Stimulated activated CD4-positive, alpha-beta T cell treated with anti-CD3 and anti-CD28 coated beads, Interleukin-4, amount 100 ng/mL, for 24 hours (primary cell): ENCODE measurements around the gene NIFK.
"Not testable (repeated sequence)": the region's sequence is repeated elsewhere in the genome, so short reads cannot be mapped to it uniquely, and the experiment has no call there.

Experiments
- DNase-seq: peaks from one replicate; pipeline ENCODE4 v3.0.0-alpha.2; 2020

NIFK gene

GRCh38 chr2:121736462-121737336 is at the start of gene NIFK:
Gene NIFK, minus strand, starts transcription at chr2:121736875. Its CDS starts 25 bp downstream, at chr2:121736850.
- peak; percentile 100 for DNase-seq

GRCh38 chr2:121783180-121783579 is 46.5 kb upstream of the NIFK start:
- no peak for DNase-seq

GRCh38 chr2:121778741-121779487 is 42.2 kb upstream of the NIFK start:
- no peak for DNase-seq

GRCh38 chr2:121777699-121778058 is 41.0 kb upstream of the NIFK start:
- no peak for DNase-seq

- DNase-seq: no peak
Measured at GRCh38 chr2:121776885-121777698, 40.4 kb upstream of the NIFK start.

- no peak for DNase-seq
Measured at GRCh38 chr2:121776361-121776760, 39.7 kb upstream of the NIFK start.

GRCh38 chr2:121774235-121774634 is 37.6 kb upstream of the NIFK start:
- DNase-seq: no peak

- DNase-seq: no peak
Measured at GRCh38 chr2:121771976-121772742, 35.5 kb upstream of the NIFK start.

- DNase-seq: no peak
Measured at GRCh38 chr2:121768143-121768755, 31.6 kb upstream of the NIFK start.

GRCh38 chr2:121766624-121767023 is 29.9 kb upstream of the NIFK start:
- no peak for DNase-seq

- no peak for DNase-seq
Measured at GRCh38 chr2:121764681-121765228, 28.1 kb upstream of the NIFK start.

- peak; percentile 98 for DNase-seq
Measured at GRCh38 chr2:121755237-121756111, 18.8 kb upstream of the NIFK start, which contains the start of gene TSN. Gene TSN, plus strand, starts transcription at chr2:121755651. Its CDS starts 129 bp downstream, at chr2:121755780.

GRCh38 chr2:121754851-121755236 is 18.2 kb upstream of the NIFK start:
- no peak for DNase-seq

- no peak for DNase-seq
Measured at GRCh38 chr2:121748202-121748601, 11.5 kb upstream of the NIFK start.

- DNase-seq: peak; percentile 15
Measured at GRCh38 chr2:121746071-121746578, 9.4 kb upstream of the NIFK start.

- DNase-seq: no peak
Measured at GRCh38 chr2:121741450-121741849, 4.8 kb upstream of the NIFK start.

GRCh38 chr2:121740973-121741372 is 4.3 kb upstream of the NIFK start:
- no peak for DNase-seq

GRCh38 chr2:121736140-121736461 is 574 bp downstream of the NIFK start:
- no peak for DNase-seq

GRCh38 chr2:121735518-121736074 is 1.1 kb downstream of the NIFK start:
- no peak for DNase-seq

- DNase-seq: not testable (repeated sequence)
Measured at GRCh38 chr2:121734544-121734943, 2.1 kb downstream of the NIFK start.
